Heart left ventricle (tissue), 16 donors: Measurements from ENCODE around the gene NKPD1. TPM values are rescaled to one million over a fixed set of nuclear protein-coding genes. Genes with fewer than 3 reads are reported as not detected.

ENCODE experiments used
- ATAC-seq, 4 donors: fragments of 200-7000 bp; cut with Tn5 transposase; one replicate each; pipeline ENCODE4 v1.9.1; 2020 to 2022; ENCODE audit warnings: moderate library complexity in 4 of 4, mild to moderate bottlenecking in 3 of 4, moderate number of reproducible peaks in 1 of 4
- DNase-seq, 5 donors: peaks; one replicate each; pipeline ENCODE4 v3.0.0-alpha.2; 2020
- H3K27ac ChIP-seq, 12 donors: fragments of 200-600 bp; sonication (generic) in 4 of 12; one replicate each; pipeline versions ENCODE4 v1.5.0 to v1.8.0; 2016 to 2022; ENCODE audit warnings: mild to moderate bottlenecking in 2 of 12
- H3K27me3 ChIP-seq, 9 donors: fragments of 200-600 bp; sonication (generic) in 2 of 9; one replicate each; pipeline versions ENCODE4 v1.5.1 to v1.8.0; 2016 to 2022; ENCODE audit warnings: mild to moderate bottlenecking in 3 of 9
- H3K36me3 ChIP-seq, 9 donors: fragments of 200-600 bp; sonication (generic) in 2 of 9; one replicate each; pipeline versions ENCODE4 v1.5.0 to v1.8.0; 2018 to 2022; ENCODE audit warnings: mild to moderate bottlenecking in 2 of 9
- H3K4me1 ChIP-seq, 12 donors: fragments of 200-600 bp; sonication (generic) in 4 of 12; one replicate each; pipeline versions ENCODE4 v1.5.0 to v1.8.0; 2016 to 2022; ENCODE audit warnings: mild to moderate bottlenecking in 3 of 12
- H3K4me3 ChIP-seq, 12 donors: fragments of 200-600 bp; sonication (generic) in 4 of 12; one replicate each; pipeline versions ENCODE4 v1.5.0 to v1.8.0; 2017 to 2022; ENCODE audit warnings: mild to moderate bottlenecking in 9 of 12, moderate library complexity in 4 of 12
- H3K9me3 ChIP-seq, 12 donors: fragments of 200-600 bp; sonication (generic) in 4 of 12; one replicate each; pipeline versions ENCODE4 v1.5.0 to v1.8.0; 2016 to 2022; ENCODE audit warnings: mild to moderate bottlenecking in 1 of 12
- CTCF ChIP-seq, 12 donors: fragments of 200-600 bp; sonication (generic) in 4 of 12; IDR thresholded peaks; one replicate each; pipeline versions ENCODE4 v1.5.0 to v1.8.0; 2018 to 2022; ENCODE audit warnings: antibody characterized with exemption in 12 of 12, mild to moderate bottlenecking in 5 of 12
- POLR2A ChIP-seq, 2 donors: fragments of 450-650 bp; IDR thresholded peaks; one replicate each; pipeline ENCODE4 v1.6.1; 2017; ENCODE audit warnings: antibody characterized with exemption in 2 of 2, mild to moderate bottlenecking in 2 of 2, moderate library complexity in 2 of 2
- WGBS, 4 donors: extraction: QIAGEN DNeasy Blood & Tissue Kit in 2 of 4; methylation state at CpG; one replicate each; pipeline versions ENCODE4 v1.1.5 to v1.1.7; 2013 to 2018; 5-methylcytosine and 5-hydroxymethylcytosine counted together
- intact Hi-C, 10 donors: fragments of 100-400 bp; cut with DNase I; formaldehyde crosslinking; loops; one replicate each; pipeline versions ENCODE4 v1.11.1 to v1.14.2; 2022
- polyA plus RNA-seq, 2 donors: library from polyadenylated mRNA; stranded (reverse); fragments of 200-250 nt; gene quantifications; one replicate each; pipeline ENCODE4 v1.2.3, GENCODE V29; 2013
- total RNA-seq, 9 donors: library from RNA; depleted of rRNA in 2 of 9; stranded (reverse); fragments of >200 nt in 2 of 9; fragmentation: NEBNext Ultra II Directional in 3 of 9; extraction: Animal tissue kit (Norgen Biotek cat#: 25700) in 3 of 9; gene quantifications; one replicate each; pipeline versions ENCODE4 v1.1.0 to v1.2.4, GENCODE V29; 2016 to 2023
- donor health status: ischemic (EF 13 %, LVEDD 7.1; RV severe dilation, severe dysfunction).
- donor health status: healthy with polysubstance abuse.
- donor health status: DM: no; HTN: yes; CAD: no.
- donor health status: DM: no; HTN: no; CAD: no.
- donor health status: ischemic (EF 25% LVEDD 6.9; RV normal size, moderate dysfunction).
- donor health status: ischemic (EF 25% LVEDD 5.7; RV mildly dilated, moderate dysfunction).
- donor health status: healthy.
- donor health status: DM: yes; HTN: yes; CAD: no.
- donor health status: ischemic (EF 35%, LVEDD 5.7; RV mildly dilated, moderate dysfunction).
- donor health status: nonischemic (EF 11% LVEDD 7.7; RV severe dilation, severe dysfunction).
- donor health status: DM: yes; HTN: yes; CAD: no.
- donor health status: PGD.
- donor health status: ischemic (EF 29% LVEDD 5.4; RV normal size, mild dysfunction).
- donor health status: nonischemic (EF 23%, LVEDD 6.1; RV moderate dilation, normal function).

The NKPD1 gene
- total and polyA plus RNA-seq, 11 donors = 0.09 to 0.28 (median 0.14) TPM; not detected in 7

GRCh38 chr19:45145270-45146189 lies 15.3 kb downstream of the NKPD1 start:
- no peak overlapping the region for H3K4me3 ChIP-seq
- H3K36me3 ChIP-seq = peaks cover 0 to 60% (median 39%) of the 10 kb centered on the region in 9 donors
- no peak overlapping the region for H3K27ac ChIP-seq
- 93 to 97% (median 95%) methylated on average over 27 to 54 of the region's 54 CpGs for WGBS, 4 donors
- no peaks in the 10 kb centered on the region for H3K4me1 ChIP-seq
- ATAC-seq (no peak), DNase-seq (no peak)
- TF ChIP-seq CTCF (IDR thresholded peaks at IDR 0.05) = no peak
- TF ChIP-seq POLR2A (IDR thresholded peaks at IDR 0.05) = no peak
- no peaks in the 10 kb centered on the region for H3K9me3 ChIP-seq
- intact Hi-C loops = no loop called here
- H3K27me3 ChIP-seq = peaks cover 0 to 1% (median 0%) of the 10 kb centered on the region in 9 donors

GRCh38 chr19:45144431-45145269 lies 16.1 kb downstream of the NKPD1 start:
- intact Hi-C loops = no loop called here
- Histone ChIP-seq H3K27me3 (no peaks in the 10 kb centered on the region), H3K4me1 (no peaks in the 10 kb centered on the region), H3K4me3 (no peak overlapping the region), H3K36me3 (peaks cover 0 to 64% (median 39%) of the 10 kb centered on the region in 9 donors), H3K9me3 (no peaks in the 10 kb centered on the region), H3K27ac (no peak overlapping the region)
- ATAC-seq (no peak), DNase-seq (no peak)
- 95 to 98% (median 96%) methylated on average over 35 to 53 of the region's 53 CpGs for WGBS, 4 donors
- TF ChIP-seq POLR2A (IDR thresholded peaks at IDR 0.05) (no peak), CTCF (IDR thresholded peaks at IDR 0.05) (no peak)

GRCh38 chr19:45142726-45143110 lies 18.1 kb downstream of the NKPD1 start:
- Histone ChIP-seq H3K9me3 (no peaks in the 10 kb centered on the region), H3K27ac (no peak overlapping the region), H3K4me3 (no peak overlapping the region), H3K27me3 (no peaks in the 10 kb centered on the region), H3K4me1 (peaks cover 0 to 9% (median under 1%) of the 10 kb centered on the region in 12 donors), H3K36me3 (peaks cover 0 to 64% (median 39%) of the 10 kb centered on the region in 9 donors)
- TF ChIP-seq CTCF (IDR thresholded peaks at IDR 0.05) (no peak), POLR2A (IDR thresholded peaks at IDR 0.05) (no peak)
- intact Hi-C loops = no loop called here
- WGBS, 4 donors = 76 to 86% (median 82%) methylated on average over 8 to 9 of the region's 9 CpGs
- no peak for ATAC-seq
- no peak for DNase-seq
